Endothelial cell of umbilical vein (primary cell): ENCODE results near the gene POPDC3. TPM values are rescaled to one million over a fixed set of nuclear protein-coding genes. Genes with fewer than 3 reads are reported as not detected.

Source experiments
- BruUV-seq: library from RNA; stranded (reverse); fragments of 400-500 nt; replicated peaks from 2 replicates; lab custom pipeline; 2021; lab: Mats Ljungman, UMichigan
- CTCF ChIA-PET: fragments of 300-600, 350-600 bp; sonication (Branson Sonifier 250); formaldehyde crosslinking; loops from one replicate; lab custom pipeline; 2021; ENCODE audit warnings: antibody characterized with exemption, inconsistent platforms; lab: Charles Lee
- POLR2A ChIA-PET: fragments of 300-600, 350-600 bp; sonication (Branson Sonifier 250); formaldehyde crosslinking; loops from one replicate; lab custom pipeline; 2021; ENCODE audit warnings: antibody characterized with exemption, inconsistent platforms; lab: Charles Lee
- DNase-seq: peaks from one replicate; pipeline ENCODE4 v3.0.0-alpha.2; 2011; ENCODE audit warnings: low read depth, low spot score
- FAIRE-seq: peaks from 2 replicates; lab custom pipeline; 2011; peaks lifted over from hg19 to GRCh38; lab: Jason Lieb, UNC
- H2AFZ ChIP-seq: 2 replicates; pipeline ENCODE4 v1.6.0; 2012; ENCODE audit warnings: low read depth, low read length, control low read depth, inconsistent platforms
- H3K27ac ChIP-seq: 2 replicates; pipeline ENCODE4 v1.5.1; 2011; ENCODE audit warnings: low read depth, mild to moderate bottlenecking, control low read depth, low read length, moderate library complexity; ENCODE audit not compliant: insufficient read depth
- H3K27me3 ChIP-seq, 2 experiments: 2 replicates each; pipeline versions ENCODE4 v1.6.0 to v1.6.1; 2011; ENCODE audit warnings: low read length in 2 of 2, mixed read lengths in 1 of 2; ENCODE audit not compliant: control insufficient read depth in 2 of 2, insufficient read depth in 2 of 2
- H3K36me3 ChIP-seq, 2 experiments: 2 replicates in 1 of 2; 3 replicates in 1 of 2; pipeline ENCODE4 v1.5.1; 2011; ENCODE audit warnings: low read length in 2 of 2, mild to moderate bottlenecking in 1 of 2, moderate library complexity in 1 of 2; ENCODE audit not compliant: control insufficient read depth in 2 of 2, insufficient read depth in 2 of 2; ENCODE audit errors: extremely low read depth in 1 of 2
- H3K4me1 ChIP-seq: 3 replicates; pipeline ENCODE4 v1.5.1; 2011; ENCODE audit warnings: mild to moderate bottlenecking, low read length; ENCODE audit not compliant: control insufficient read depth, insufficient read depth; ENCODE audit errors: extremely low read depth
- H3K4me2 ChIP-seq: 2 replicates; pipeline ENCODE4 v1.6.1; 2011; ENCODE audit warnings: low read length, control low read depth, mixed read lengths; ENCODE audit not compliant: insufficient read depth
- H3K4me3 ChIP-seq, 3 experiments: fragments of 200-600 bp in 1 of 3; sonication (generic), shearing (Covaris generic) in 1 of 3; replicated peaks in 1 of 3; 2 replicates each; pipeline ENCODE4 v1.5.1; 2011 to 2016; ENCODE audit warnings: control low read depth in 3 of 3, low read length in 3 of 3, mild to moderate bottlenecking in 2 of 3, inconsistent platforms in 1 of 3, low read depth in 1 of 3, moderate library complexity in 1 of 3; ENCODE audit not compliant: insufficient read depth in 1 of 3
- H3K79me2 ChIP-seq: 2 replicates; pipeline ENCODE4 v1.6.0; 2012; ENCODE audit warnings: low read length, inconsistent platforms; ENCODE audit not compliant: control insufficient read depth, insufficient read depth
- H3K9ac ChIP-seq: replicated peaks from 2 replicates; pipeline ENCODE3; 2011; ENCODE audit warnings: low read length, control low read depth; ENCODE audit not compliant: insufficient read depth; ENCODE audit errors: extremely low read depth
- H3K9me1 ChIP-seq: replicated peaks from 3 replicates; pipeline ENCODE4 v1.6.0; 2011; ENCODE audit warnings: mild to moderate bottlenecking, low read length; ENCODE audit not compliant: control insufficient read depth, insufficient read depth; ENCODE audit errors: extremely low read depth
- H3K9me3 ChIP-seq: replicated peaks from 2 replicates; pipeline ENCODE4 v1.5.1; 2012; ENCODE audit warnings: low read length, inconsistent platforms; ENCODE audit not compliant: control insufficient read depth, insufficient read depth
- H4K20me1 ChIP-seq: replicated peaks from 2 replicates; pipeline ENCODE3; 2011; ENCODE audit warnings: mild to moderate bottlenecking, low read length; ENCODE audit not compliant: control insufficient read depth, insufficient read depth; ENCODE audit errors: extremely low read depth
- CTCF ChIP-seq, 2 donors: IDR thresholded peaks; 1 replicate in 1 of 2; 2 replicates in 1 of 2; pipeline ENCODE4 v1.5.1; 2011; ENCODE audit warnings: low read length in 2 of 2, mild to moderate bottlenecking in 2 of 2, moderate library complexity in 2 of 2, control low read depth in 1 of 2, inconsistent platforms in 1 of 2, low read depth in 1 of 2; ENCODE audit not compliant: insufficient read depth in 1 of 2; ENCODE audit errors: extremely low read depth in 1 of 2
- EZH2 ChIP-seq: IDR thresholded peaks from 2 replicates; pipeline ENCODE4 v1.6.1; 2012; ENCODE audit warnings: borderline replicate concordance, low read depth, mild to moderate bottlenecking, moderate library complexity, low read length, inconsistent platforms; ENCODE audit not compliant: severe bottlenecking
- FOS ChIP-seq: IDR thresholded peaks from 2 replicates; pipeline ENCODE4 v1.6.1; 2011; ENCODE audit warnings: mild to moderate bottlenecking, low read length, moderate library complexity, borderline replicate concordance; ENCODE audit not compliant: insufficient read depth
- GATA2 ChIP-seq: IDR thresholded peaks from 2 replicates; pipeline ENCODE4 v1.7.0; 2011; ENCODE audit warnings: low read depth, mild to moderate bottlenecking, moderate library complexity, mixed read lengths, low read length; ENCODE audit not compliant: insufficient read length, insufficient read depth
- JUN ChIP-seq: IDR thresholded peaks from 2 replicates; pipeline ENCODE4 v1.6.1; 2011; ENCODE audit warnings: borderline replicate concordance, low read depth; ENCODE audit not compliant: insufficient read length, insufficient read depth
- MAX ChIP-seq: IDR thresholded peaks from 2 replicates; pipeline ENCODE4 v1.6.1; 2011; ENCODE audit not compliant: insufficient read depth, insufficient read length
- MYC ChIP-seq: IDR thresholded peaks from one replicate; pipeline ENCODE4 v1.6.1; 2011; ENCODE audit warnings: mild to moderate bottlenecking, low read depth, low read length
- POLR2A ChIP-seq: IDR thresholded peaks from 2 replicates; pipeline ENCODE4 v1.6.1; 2012; ENCODE audit warnings: low read depth, mild to moderate bottlenecking, control low read depth, low read length
- POLR2AphosphoS5 ChIP-seq: IDR thresholded peaks from 2 replicates; pipeline ENCODE4 v1.6.1; 2012; ENCODE audit warnings: low read depth, mild to moderate bottlenecking, control low read depth, low read length, moderate library complexity; ENCODE audit not compliant: insufficient read depth
- dilution Hi-C: fragments of 300-500 bp; cut with MboI; formaldehyde crosslinking; loops from one replicate; pipeline ENCODE4 v1.15.0; 2019; ENCODE audit warnings: low sequenced_read_pairs; ENCODE audit not compliant: extremely low pct_ligation_motif_present
- intact Hi-C: fragments of 100-400 bp; cut with micrococcal nuclease; formaldehyde crosslinking; loops from one replicate; pipeline ENCODE4 v1.10.0; 2022
- polyA plus RNA-seq, 4 experiments: library from polyadenylated mRNA; depleted of rRNA in 3 of 4; stranded (reverse) in 3 of 4; unstranded in 1 of 4; fragments of >200 nt; gene quantifications; 2 replicates each; pipeline versions ENCODE4 v1.2.1 to v1.2.3, GENCODE V29; 2011 to 2012; ENCODE audit warnings: missing spikeins in 1 of 4
- total RNA-seq: library from RNA; stranded (reverse); gene quantifications from 2 replicates; pipeline ENCODE4 v1.2.3, GENCODE V29; 2021

The POPDC3 gene
- total and polyA plus RNA-seq, 2 donors (not counting 3 experiments of a cell fraction or from before 2014, with no cell fraction given): 1.6 to 1.7 TPM

DNA sequence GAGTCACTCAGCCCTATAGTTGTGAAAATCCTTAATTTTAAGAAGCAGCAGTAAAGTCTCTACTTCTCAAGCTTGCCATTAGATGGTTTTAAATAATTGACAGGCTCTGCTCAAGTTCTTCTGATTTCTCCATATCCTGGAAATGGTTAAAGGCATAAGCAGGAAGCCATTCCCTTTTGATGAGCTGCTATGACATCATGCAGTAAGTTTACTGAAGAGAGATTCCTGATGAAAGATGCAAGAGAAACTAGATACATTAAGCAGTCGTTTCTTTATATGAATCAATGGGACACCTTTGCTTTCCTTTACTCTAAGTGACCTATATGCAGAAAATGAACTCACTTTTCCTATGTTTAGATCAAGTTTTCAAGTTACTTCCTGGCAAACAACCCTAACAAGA lies 9.8 kb downstream of the POPDC3 start:
- TF ChIP-seq GATA2 (no peak), POLR2A (no peak), JUN (no peak), FOS (no peak), MAX (no peak), MYC (no peak), EZH2 (no peak), POLR2AphosphoS5 (no peak), CTCF (IDR thresholded peaks at IDR 0.05; ENCODE audit: extremely low read depth in 1 of 2, insufficient read depth in 1 of 2, low read depth in 1 of 2, low read length in 2 of 2) (no peak)
- no peaks in the 10 kb centered on the region for H3K36me3 ChIP-seq
- H3K4me3 ChIP-seq: no peak overlapping the region
- dilution Hi-C loops: no loop called here
- no peaks in the 10 kb centered on the region for H3K4me1 ChIP-seq
- H3K9me1 ChIP-seq: no peaks in the 10 kb centered on the region
- no peaks in the 10 kb centered on the region for H4K20me1 ChIP-seq
- intact Hi-C loops: no loop called here
- H3K9ac ChIP-seq: no peak overlapping the region
- FAIRE-seq: no peak
- H3K27me3 ChIP-seq: peaks cover 0 to 1% of the 10 kb centered on the region in 2 experiments
- no TSS peak for BruUV-seq
- H2AFZ ChIP-seq: no peak overlapping the region
- POLR2A ChIA-PET: no interaction called here
- CTCF ChIA-PET: interaction anchor here (0.8 to 1.2 kb wide), 2 partner anchors 92 to 102 kb away, joined by 3 read pairs; no protein-coding TSS in a partner anchor
- no peak overlapping the region for H3K4me2 ChIP-seq
- no peaks in the 10 kb centered on the region for H3K9me3 ChIP-seq
- no peak overlapping the region for H3K27ac ChIP-seq
- no peak for DNase-seq
- no peaks in the 10 kb centered on the region for H3K79me2 ChIP-seq
